ENCODE results near the gene GAS6.

Gene GAS6

GRCh38 chr13:113775451-113776145 is 88.3 kb downstream of the GAS6 start:
- Histone ChIP-seq H3K27ac (ENCODE audit: low read depth, low read length) (no peak overlapping the region), H3K36me3 (ENCODE audit: control insufficient read depth in 1 of 2, insufficient read depth in 2 of 2, low read length in 2 of 2) (no peaks in the 10 kb centered on the region), H3K4me1 (ENCODE audit: control insufficient read depth in 1 of 2, insufficient read depth in 2 of 2, low read length in 2 of 2) (no peaks in the 10 kb centered on the region), H3K27me3 (ENCODE audit: control insufficient read depth in 1 of 2, insufficient read depth in 2 of 2, low read length in 2 of 2) (peaks cover 4 to 14% of the 10 kb centered on the region in 2 donors), H3K9me3 (ENCODE audit: control insufficient read depth in 1 of 2, low read length in 2 of 2) (no peaks in the 10 kb centered on the region), H3K9ac (ENCODE audit: low read depth in 1 of 2, low read length in 2 of 2) (no peak overlapping the region), H3K4me3 (ENCODE audit: low read depth in 1 of 2, low read length in 2 of 2) (no peak overlapping the region)

DNA sequence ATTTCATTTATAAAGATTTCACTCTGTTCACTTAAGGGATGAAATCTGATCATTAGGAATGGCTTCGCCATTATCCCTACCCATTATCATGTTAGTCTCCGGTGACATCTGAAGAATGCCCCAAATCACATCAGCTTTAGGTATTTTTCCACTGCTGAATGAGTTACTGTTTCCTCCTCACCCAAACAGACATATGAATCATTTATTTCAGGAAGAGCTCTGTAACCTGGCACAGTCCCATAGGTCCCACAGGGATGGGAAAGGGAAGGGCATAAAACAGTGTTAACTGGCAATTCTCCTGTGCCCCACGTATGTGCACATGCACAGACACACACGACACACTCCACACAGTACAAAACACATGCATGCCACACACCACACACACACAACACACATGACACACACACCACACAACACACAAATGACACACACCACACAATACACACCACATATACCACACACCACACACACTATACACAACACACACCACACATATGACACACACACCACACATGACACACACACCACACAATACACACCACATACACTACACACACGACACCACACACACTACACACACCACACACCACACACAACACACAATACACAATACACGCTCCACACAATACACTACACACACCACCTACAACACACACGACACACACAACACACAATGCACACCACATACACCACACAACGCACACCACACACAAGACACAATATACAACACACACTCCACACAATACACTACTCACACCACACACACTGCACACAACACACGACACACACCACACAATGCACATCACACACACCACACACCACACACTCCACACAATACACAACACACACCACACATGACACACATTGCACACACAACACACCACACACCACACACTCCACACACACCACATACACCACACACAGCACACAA is 89.4 kb downstream of the GAS6 start:
- no peak overlapping the region for H3K4me3 ChIP-seq (ENCODE audit: low read depth in 1 of 2, low read length in 2 of 2)
- H3K9me3 ChIP-seq (ENCODE audit: control insufficient read depth in 1 of 2, low read length in 2 of 2): no peaks in the 10 kb centered on the region

DNA sequence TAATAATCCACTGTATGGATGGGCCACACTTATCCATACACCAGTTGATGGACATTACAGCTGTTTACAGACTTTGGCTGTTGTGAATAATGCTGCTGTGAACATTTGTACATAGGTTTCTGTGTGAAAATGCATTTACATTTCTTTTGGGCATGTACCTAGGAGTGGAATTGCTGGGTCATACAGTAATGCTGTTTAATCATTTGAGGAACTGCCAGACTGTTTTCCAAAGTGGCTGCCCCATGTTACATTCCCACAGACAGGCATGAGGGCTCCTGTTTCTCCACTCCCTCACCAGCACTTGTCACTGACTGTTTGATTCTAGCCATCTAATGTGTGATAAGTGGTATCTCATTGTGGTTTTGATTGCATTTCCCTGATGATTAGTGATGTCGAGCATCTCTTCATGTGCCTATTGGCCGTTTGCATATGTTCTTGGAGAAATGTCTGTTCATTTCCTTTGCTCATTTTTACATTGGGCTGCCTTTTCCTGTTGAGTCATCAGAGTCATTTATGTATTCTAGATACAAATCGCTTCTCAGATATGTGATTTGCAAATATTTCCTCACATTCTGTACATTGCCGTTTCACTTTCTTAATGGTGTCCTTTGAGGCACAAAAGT is 92.1 kb downstream of the GAS6 start:
- H3K27ac ChIP-seq (ENCODE audit: low read depth, low read length): no peak overlapping the region
- peaks cover 0 to 4% of the 10 kb centered on the region in 2 donors for H3K27me3 ChIP-seq (ENCODE audit: control insufficient read depth in 1 of 2, insufficient read depth in 2 of 2, low read length in 2 of 2)
- no peaks in the 10 kb centered on the region for H3K9me3 ChIP-seq (ENCODE audit: control insufficient read depth in 1 of 2, low read length in 2 of 2)
- H3K4me1 ChIP-seq (ENCODE audit: control insufficient read depth in 1 of 2, insufficient read depth in 2 of 2, low read length in 2 of 2): no peaks in the 10 kb centered on the region
- H3K36me3 ChIP-seq (ENCODE audit: control insufficient read depth in 1 of 2, insufficient read depth in 2 of 2, low read length in 2 of 2): no peaks in the 10 kb centered on the region
- H3K9ac ChIP-seq (ENCODE audit: low read depth in 1 of 2, low read length in 2 of 2): no peak overlapping the region
- no peak overlapping the region for H3K4me3 ChIP-seq (ENCODE audit: low read depth in 1 of 2, low read length in 2 of 2)

More for the DNA sequence above, 89.4 kb downstream of the GAS6 start:
- no peaks in the 10 kb centered on the region for H3K36me3 ChIP-seq (ENCODE audit: control insufficient read depth in 1 of 2, insufficient read depth in 2 of 2, low read length in 2 of 2)
- no peak overlapping the region for H3K27ac ChIP-seq (ENCODE audit: low read depth, low read length)
- no peak overlapping the region for H3K9ac ChIP-seq (ENCODE audit: low read depth in 1 of 2, low read length in 2 of 2)
- H3K4me1 ChIP-seq (ENCODE audit: control insufficient read depth in 1 of 2, insufficient read depth in 2 of 2, low read length in 2 of 2): no peaks in the 10 kb centered on the region
- peaks cover 4 to 14% of the 10 kb centered on the region in 2 donors for H3K27me3 ChIP-seq (ENCODE audit: control insufficient read depth in 1 of 2, insufficient read depth in 2 of 2, low read length in 2 of 2)

DNA sequence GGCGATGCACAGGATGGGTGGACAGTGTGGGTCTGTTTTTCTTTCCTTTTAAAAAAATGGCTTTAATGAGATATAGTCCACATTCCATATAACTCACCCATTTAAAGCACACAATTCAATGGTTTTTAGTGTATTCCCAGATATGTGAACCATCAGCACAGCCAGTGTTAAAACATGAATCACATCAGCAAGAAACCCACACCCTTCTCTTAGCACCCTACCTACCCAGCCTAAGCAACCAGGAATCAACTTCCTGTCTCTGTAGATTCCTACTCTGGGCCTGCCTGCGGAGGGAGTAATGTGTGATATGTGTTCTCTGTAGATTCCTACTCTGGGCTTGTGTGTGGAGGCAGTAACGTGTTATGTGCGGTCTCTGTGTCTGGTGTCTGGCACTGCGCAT is 92.9 kb downstream of the GAS6 start:
- H3K27ac ChIP-seq (ENCODE audit: low read depth, low read length): no peak overlapping the region
- no peaks in the 10 kb centered on the region for H3K9me3 ChIP-seq (ENCODE audit: control insufficient read depth in 1 of 2, low read length in 2 of 2)
- peaks cover 0 to 4% of the 10 kb centered on the region in 2 donors for H3K27me3 ChIP-seq (ENCODE audit: control insufficient read depth in 1 of 2, insufficient read depth in 2 of 2, low read length in 2 of 2)
- no peaks in the 10 kb centered on the region for H3K36me3 ChIP-seq (ENCODE audit: control insufficient read depth in 1 of 2, insufficient read depth in 2 of 2, low read length in 2 of 2)
- H3K4me3 ChIP-seq (ENCODE audit: low read depth in 1 of 2, low read length in 2 of 2): no peak overlapping the region
- no peaks in the 10 kb centered on the region for H3K4me1 ChIP-seq (ENCODE audit: control insufficient read depth in 1 of 2, insufficient read depth in 2 of 2, low read length in 2 of 2)
- no peak overlapping the region for H3K9ac ChIP-seq (ENCODE audit: low read depth in 1 of 2, low read length in 2 of 2)
